HEK293 (cell line): ENCODE results near the gene OSBPL10.
"Not testable (repeated sequence)": the region's sequence is repeated elsewhere in the genome, so short reads cannot be mapped to it uniquely, and the experiment has no call there.

Experiments used
- CTCF ChIA-PET: fragments of 350-600 bp; formaldehyde crosslinking; extraction: SDS; loops from one replicate; lab custom pipeline; 2021; ENCODE audit warnings: antibody characterized with exemption; lab: Yijun Ruan, JAX
- POLR2A ChIA-PET: fragments of 300-600 bp; formaldehyde crosslinking; extraction: SDS; loops from one replicate; lab custom pipeline; 2020; ENCODE audit warnings: antibody characterized with exemption, inconsistent platforms; lab: Yijun Ruan, JAX
- H3K27ac ChIP-seq: fragments of 200-500 bp; sonication (Bioruptor generic); 2 replicates; pipeline ENCODE4 v1.5.1; 2014; ENCODE audit warnings: low read depth, low read length, control low read depth, inconsistent platforms; ENCODE audit errors: extremely low read depth
- H3K36me3 ChIP-seq, 2 experiments: fragments of 200-500 bp in 1 of 2; sonication (Bioruptor generic) in 1 of 2; 1 replicate in 1 of 2; 2 replicates in 1 of 2; pipeline ENCODE4 v1.5.1; 2014 to 2017; ENCODE audit warnings: inconsistent platforms in 2 of 2, low read length in 2 of 2; ENCODE audit not compliant: control insufficient read depth in 2 of 2, insufficient read depth in 1 of 2
- H3K4me1 ChIP-seq: fragments of 200-500 bp; sonication (Bioruptor generic); 2 replicates; pipeline ENCODE4 v1.5.1; 2014; ENCODE audit warnings: mild to moderate bottlenecking, low read length, inconsistent platforms; ENCODE audit not compliant: control insufficient read depth, insufficient read depth
- H3K4me3 ChIP-seq: 2 replicates; pipeline ENCODE4 v1.5.1; 2011; ENCODE audit warnings: low read depth, mild to moderate bottlenecking, control low read depth, low read length, moderate library complexity
- H3K9me3 ChIP-seq: fragments of 200-500 bp; sonication (Bioruptor generic); 2 replicates; pipeline ENCODE4 v1.5.1; 2014; ENCODE audit warnings: low read depth, low read length, inconsistent platforms; ENCODE audit not compliant: control insufficient read depth, insufficient read depth
- ELK4 ChIP-seq: IDR thresholded peaks from 2 replicates; pipeline ENCODE4 v1.6.1; 2011; ENCODE audit warnings: mild to moderate bottlenecking, low read depth, low read length, borderline replicate concordance
- FEZF1 ChIP-seq: fragments of 450-650 bp; formaldehyde crosslinking; IDR thresholded peaks from 2 replicates; pipeline ENCODE4 v1.5.1; 2016; ENCODE audit warnings: missing biosample characterization, missing genetic modification characterization
- KLF16 ChIP-seq: fragments of 450-650 bp; formaldehyde crosslinking; IDR thresholded peaks from 2 replicates; pipeline ENCODE4 v1.5.1; 2017; ENCODE audit warnings: missing biosample characterization, missing genetic modification characterization
- MEIS1 ChIP-seq: sonication (generic); formaldehyde crosslinking; IDR thresholded peaks from 2 replicates; pipeline ENCODE4 v1.8.1; 2022; ENCODE audit warnings: missing genetic modification reagents, mild to moderate bottlenecking, borderline replicate concordance
- ZBTB10 ChIP-seq: fragments of 450-650 bp; formaldehyde crosslinking; IDR thresholded peaks from 2 replicates; pipeline ENCODE4 v1.5.1; 2016; ENCODE audit warnings: missing biosample characterization, missing genetic modification characterization
- ZNF221 ChIP-seq: fragments of 450-650 bp; formaldehyde crosslinking; IDR thresholded peaks from 2 replicates; pipeline ENCODE4 v1.5.1; 2017; ENCODE audit warnings: missing biosample characterization, missing genetic modification characterization, borderline replicate concordance
- ZNF248 ChIP-seq: fragments of 450-650 bp; formaldehyde crosslinking; IDR thresholded peaks from 2 replicates; pipeline ENCODE4 v1.5.1; 2017; ENCODE audit warnings: missing biosample characterization, missing genetic modification characterization
- ZNF26 ChIP-seq: fragments of 450-650 bp; formaldehyde crosslinking; IDR thresholded peaks from 2 replicates; pipeline ENCODE4 v1.5.1; 2016; ENCODE audit warnings: missing biosample characterization, missing genetic modification characterization
- ZNF354C ChIP-seq: fragments of 450-650 bp; formaldehyde crosslinking; IDR thresholded peaks from 2 replicates; pipeline ENCODE4 v1.5.1; 2016; ENCODE audit warnings: missing biosample characterization, missing genetic modification characterization, low read depth, borderline replicate concordance
- ZNF37A ChIP-seq: fragments of 450-650 bp; IDR thresholded peaks from 2 replicates; pipeline ENCODE4 v1.5.1; 2018; ENCODE audit warnings: missing biosample characterization, missing genetic modification characterization
- ZNF433 ChIP-seq: fragments of 450-650 bp; formaldehyde crosslinking; IDR thresholded peaks from 2 replicates; pipeline ENCODE4 v1.5.1; 2016; ENCODE audit warnings: missing biosample characterization, missing genetic modification characterization, low read depth
- ZNF530 ChIP-seq: fragments of 450-650 bp; formaldehyde crosslinking; IDR thresholded peaks from 2 replicates; pipeline ENCODE4 v1.5.1; 2016; ENCODE audit warnings: low read depth, missing biosample characterization, missing genetic modification characterization
- ZNF544 ChIP-seq: fragments of 450-650 bp; formaldehyde crosslinking; IDR thresholded peaks from 2 replicates; pipeline ENCODE4 v1.5.0; 2017; ENCODE audit warnings: missing biosample characterization, missing genetic modification characterization
- ZNF548 ChIP-seq: fragments of 450-650 bp; formaldehyde crosslinking; IDR thresholded peaks from 2 replicates; pipeline ENCODE4 v1.5.1; 2016; ENCODE audit warnings: missing biosample characterization, missing genetic modification characterization
- ZNF571 ChIP-seq: fragments of 450-650 bp; formaldehyde crosslinking; IDR thresholded peaks from 2 replicates; pipeline ENCODE4 v1.5.0; 2017; ENCODE audit warnings: missing biosample characterization, missing genetic modification characterization
- ZNF785 ChIP-seq: fragments of 450-650 bp; formaldehyde crosslinking; IDR thresholded peaks from 2 replicates; pipeline ENCODE4 v1.5.1; 2016; ENCODE audit warnings: missing biosample characterization, missing genetic modification characterization

OSBPL10 gene

GRCh38 chr3:31873254-31873820 lies 107.7 kb downstream of the OSBPL10 start:
- H3K27ac ChIP-seq: no peak overlapping the region
- H3K36me3 ChIP-seq: no peaks in the 10 kb centered on the region
- H3K4me1 ChIP-seq: no peaks in the 10 kb centered on the region
- CTCF ChIA-PET: interaction anchor here (0.5 kb wide), 1 partner anchor 26 kb away, joined by 4 read pairs; no protein-coding TSS in a partner anchor
- no peak for TF ChIP-seq ZNF433 (tag by site-specific recombination)
- no peak for TF ChIP-seq ZNF571 (tag by site-specific recombination)
- no peak for TF ChIP-seq ZNF248 (tag by site-specific recombination)
- no peak for TF ChIP-seq ZNF221 (tag by site-specific recombination)
- no peak for TF ChIP-seq ELK4
- no peak for TF ChIP-seq ZBTB10
- no peak for TF ChIP-seq KLF16 (tag by site-specific recombination)
- H3K4me3 ChIP-seq: no peak overlapping the region
- no peaks in the 10 kb centered on the region for H3K9me3 ChIP-seq
- POLR2A ChIA-PET: no interaction called here

- no peak overlapping the region for H3K4me3 ChIP-seq
- POLR2A ChIA-PET: no interaction called here
- no peak for TF ChIP-seq ZNF544 (tag by site-specific recombination)
- TF ChIP-seq ZNF548: no peak
- TF ChIP-seq ZNF354C (tag by site-specific recombination): no peak
- TF ChIP-seq FEZF1: no peak
- no peak for TF ChIP-seq ZNF26
- no peak for TF ChIP-seq ZNF785 (tag by site-specific recombination)
- TF ChIP-seq ZNF37A (tag by site-specific recombination): no peak
- no peak for TF ChIP-seq MEIS1 (CRISPR knock-in tag)
- no peak for TF ChIP-seq ZNF530 (tag by site-specific recombination)
- TF ChIP-seq, all 188 proteins: peak for 0
- Histone ChIP-seq H3K27ac (no peak overlapping the region), H3K4me1 (no peaks in the 10 kb centered on the region), H3K9me3 (no peaks in the 10 kb centered on the region), H3K36me3 (no peaks in the 10 kb centered on the region)
- CTCF ChIA-PET: interaction anchor here (0.6 kb wide), 1 partner anchor 138 kb away, joined by 3 read pairs; no protein-coding TSS in a partner anchor
Observed at GRCh38 chr3:31871939-31872507, 109.0 kb downstream of the OSBPL10 start.

- POLR2A ChIA-PET, H3K36me3 ChIP-seq, H3K9me3 ChIP-seq, H3K4me3 ChIP-seq, H3K27ac ChIP-seq, H3K4me1 ChIP-seq: not testable (repeated sequence)
- CTCF ChIA-PET: interaction anchor here (0.6 kb wide), 1 partner anchor 71 kb away, joined by 3 read pairs; no protein-coding TSS in a partner anchor
Observed at GRCh38 chr3:31870111-31870510, 111.0 kb downstream of the OSBPL10 start.
